Skeletal muscle satellite cell (primary cell): ENCODE data around the gene KCNJ12.
"Not testable (repeated sequence)": the region's sequence is repeated elsewhere in the genome, so short reads cannot be mapped to it uniquely, and the experiment has no call there.

Source experiments
- H3K27me3 ChIP-seq: 2 replicates; pipeline ENCODE4 v1.7.0; 2013; ENCODE audit warnings: low read length; ENCODE audit not compliant: control insufficient read depth, insufficient read depth
- H3K36me3 ChIP-seq: 2 replicates; pipeline ENCODE4 v1.7.0; 2013; ENCODE audit warnings: mild to moderate bottlenecking, control low read depth, low read length; ENCODE audit not compliant: insufficient read depth
- H3K4me1 ChIP-seq: 2 replicates; pipeline ENCODE4 v1.7.0; 2013; ENCODE audit warnings: low read length; ENCODE audit not compliant: control insufficient read depth, insufficient read depth
- H3K4me2 ChIP-seq: 2 replicates; pipeline ENCODE4 v1.7.0; 2013; ENCODE audit warnings: mild to moderate bottlenecking, low read length
- H3K4me3 ChIP-seq: 2 replicates; pipeline ENCODE4 v1.7.0; 2013; ENCODE audit warnings: low read length
- H3K9ac ChIP-seq: 2 replicates; pipeline ENCODE4 v1.7.0; 2013; ENCODE audit warnings: mild to moderate bottlenecking, low read depth, low read length, moderate library complexity
- H3K9me3 ChIP-seq: replicated peaks from 2 replicates; pipeline ENCODE4 v1.7.0; 2013; ENCODE audit warnings: mild to moderate bottlenecking, control low read depth, low read length

Gene KCNJ12

DNA sequence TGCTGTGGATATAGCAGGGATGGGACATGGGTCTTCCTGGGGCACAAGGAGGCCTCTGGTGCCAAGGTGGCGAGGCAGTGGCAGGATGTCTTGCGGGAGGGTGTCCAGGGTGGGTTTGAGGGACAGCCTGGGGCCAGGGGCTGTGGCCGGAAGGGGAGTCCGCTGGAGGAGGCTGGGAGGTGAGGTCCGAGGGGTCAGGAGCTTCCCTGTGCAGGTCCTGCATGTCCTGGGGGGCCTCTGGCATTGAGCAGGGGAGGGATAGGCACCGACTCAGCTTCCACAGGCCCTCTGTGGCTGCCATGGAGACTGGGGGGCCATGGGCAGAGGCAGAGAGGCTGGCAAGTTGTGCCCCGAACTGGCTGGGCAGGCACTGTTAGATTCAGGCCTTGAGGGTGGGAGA, 38.5 kb downstream of the KCNJ12 start:
- H3K9me3 ChIP-seq, H3K4me3 ChIP-seq, H3K4me1 ChIP-seq, H3K4me2 ChIP-seq, H3K9ac ChIP-seq, H3K36me3 ChIP-seq, H3K27me3 ChIP-seq: not testable (repeated sequence)

DNA sequence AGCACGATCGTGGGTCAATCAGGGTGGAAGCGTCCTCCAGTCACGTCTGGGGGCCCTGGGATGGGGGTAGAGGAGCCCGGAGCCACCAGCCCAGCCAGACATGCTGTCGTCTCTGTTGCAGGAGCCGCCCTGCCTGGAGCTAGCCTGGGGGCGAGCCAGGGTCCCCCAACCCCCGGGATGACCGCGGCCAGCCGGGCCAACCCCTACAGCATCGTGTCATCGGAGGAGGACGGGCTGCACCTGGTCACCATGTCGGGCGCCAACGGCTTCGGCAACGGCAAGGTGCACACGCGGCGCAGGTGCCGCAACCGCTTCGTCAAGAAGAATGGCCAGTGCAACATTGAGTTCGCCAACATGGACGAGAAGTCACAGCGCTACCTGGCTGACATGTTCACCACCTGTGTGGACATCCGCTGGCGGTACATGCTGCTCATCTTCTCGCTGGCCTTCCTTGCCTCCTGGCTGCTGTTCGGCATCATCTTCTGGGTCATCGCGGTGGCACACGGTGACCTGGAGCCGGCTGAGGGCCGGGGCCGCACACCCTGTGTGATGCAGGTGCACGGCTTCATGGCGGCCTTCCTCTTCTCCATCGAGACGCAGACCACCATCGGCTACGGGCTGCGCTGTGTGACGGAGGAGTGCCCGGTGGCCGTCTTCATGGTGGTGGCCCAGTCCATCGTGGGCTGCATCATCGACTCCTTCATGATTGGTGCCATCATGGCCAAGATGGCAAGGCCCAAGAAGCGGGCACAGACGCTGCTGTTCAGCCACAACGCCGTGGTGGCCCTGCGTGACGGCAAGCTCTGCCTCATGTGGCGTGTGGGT, 39.2 kb downstream of the KCNJ12 start:
- H3K27me3 ChIP-seq, H3K36me3 ChIP-seq, H3K4me1 ChIP-seq, H3K9me3 ChIP-seq, H3K4me2 ChIP-seq, H3K4me3 ChIP-seq, H3K9ac ChIP-seq: not testable (repeated sequence)

DNA sequence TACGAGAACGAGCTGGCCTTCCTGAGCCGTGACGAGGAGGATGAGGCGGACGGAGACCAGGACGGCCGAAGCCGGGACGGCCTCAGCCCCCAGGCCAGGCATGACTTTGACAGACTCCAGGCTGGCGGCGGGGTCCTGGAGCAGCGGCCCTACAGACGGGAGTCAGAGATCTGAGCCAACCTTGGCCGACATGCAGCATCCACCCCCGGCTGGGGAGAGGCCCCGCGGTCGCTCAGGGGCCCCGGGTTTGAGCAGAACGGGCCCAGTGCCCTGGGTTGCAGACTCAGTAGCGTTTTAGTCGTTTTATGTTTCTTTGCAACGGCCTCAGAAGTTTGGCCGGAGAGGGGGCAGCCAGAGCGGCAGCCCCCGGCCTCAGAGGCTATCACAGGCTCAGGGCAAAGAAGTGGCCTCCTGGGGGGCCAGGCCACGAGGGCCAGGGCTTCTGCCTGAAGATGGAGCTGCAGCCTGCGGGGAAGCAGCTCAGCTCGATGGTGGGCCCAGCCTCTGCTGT, 40.4 kb downstream of the KCNJ12 start:
- H3K4me3 ChIP-seq, H3K4me1 ChIP-seq, H3K27me3 ChIP-seq, H3K4me2 ChIP-seq, H3K9me3 ChIP-seq, H3K36me3 ChIP-seq, H3K9ac ChIP-seq: not testable (repeated sequence)

DNA sequence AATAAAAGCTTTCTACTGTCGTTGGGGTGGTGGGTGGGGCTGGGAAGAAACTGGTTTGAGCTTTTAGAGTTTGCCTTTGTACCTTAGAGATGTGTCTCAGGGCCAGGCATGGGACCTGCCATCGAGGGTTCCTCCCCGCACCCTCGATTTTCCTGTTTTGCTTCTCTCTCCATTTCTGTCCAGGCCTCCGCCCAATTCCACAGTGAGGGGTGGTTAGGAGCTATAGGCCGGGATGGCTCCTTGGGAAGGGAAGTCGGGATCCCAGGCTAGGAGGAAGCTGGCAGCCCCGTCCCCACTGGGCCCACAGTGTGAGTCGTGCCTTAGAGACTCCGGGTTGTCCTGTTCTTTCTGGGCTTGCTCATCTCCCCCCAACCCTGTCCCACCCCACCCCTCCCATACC, 41.2 kb downstream of the KCNJ12 start:
- not testable (repeated sequence) for H3K4me3 ChIP-seq, H3K4me2 ChIP-seq, H3K4me1 ChIP-seq, H3K36me3 ChIP-seq, H3K27me3 ChIP-seq, H3K9me3 ChIP-seq, H3K9ac ChIP-seq

DNA sequence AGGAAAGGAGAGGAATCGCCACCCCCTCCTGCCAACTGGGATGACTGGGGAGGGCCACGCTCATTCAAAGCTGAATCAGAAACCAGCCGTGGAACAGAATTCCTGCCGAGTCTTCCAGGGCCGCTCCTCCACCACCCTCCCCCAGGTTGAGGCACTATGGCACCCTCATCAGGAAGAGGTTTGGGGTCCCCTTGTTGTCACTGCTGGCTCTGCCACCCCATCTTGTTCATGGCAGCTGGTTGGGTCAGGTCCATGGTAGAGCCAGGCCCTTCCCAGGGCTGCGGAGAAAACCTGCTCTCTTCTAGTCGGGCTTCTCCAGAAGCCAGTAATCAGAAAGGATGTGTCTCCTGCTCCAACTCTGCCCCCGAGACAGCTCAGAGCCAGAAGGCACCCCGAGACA, 41.8 kb downstream of the KCNJ12 start:
- no peaks in the 10 kb centered on the region for H3K27me3 ChIP-seq
- no peak overlapping the region for H3K9ac ChIP-seq
- no peak overlapping the region for H3K4me3 ChIP-seq
- H3K4me2 ChIP-seq: no peak overlapping the region
- H3K9me3 ChIP-seq: no peaks in the 10 kb centered on the region
- no peaks in the 10 kb centered on the region for H3K4me1 ChIP-seq
- no peaks in the 10 kb centered on the region for H3K36me3 ChIP-seq

DNA sequence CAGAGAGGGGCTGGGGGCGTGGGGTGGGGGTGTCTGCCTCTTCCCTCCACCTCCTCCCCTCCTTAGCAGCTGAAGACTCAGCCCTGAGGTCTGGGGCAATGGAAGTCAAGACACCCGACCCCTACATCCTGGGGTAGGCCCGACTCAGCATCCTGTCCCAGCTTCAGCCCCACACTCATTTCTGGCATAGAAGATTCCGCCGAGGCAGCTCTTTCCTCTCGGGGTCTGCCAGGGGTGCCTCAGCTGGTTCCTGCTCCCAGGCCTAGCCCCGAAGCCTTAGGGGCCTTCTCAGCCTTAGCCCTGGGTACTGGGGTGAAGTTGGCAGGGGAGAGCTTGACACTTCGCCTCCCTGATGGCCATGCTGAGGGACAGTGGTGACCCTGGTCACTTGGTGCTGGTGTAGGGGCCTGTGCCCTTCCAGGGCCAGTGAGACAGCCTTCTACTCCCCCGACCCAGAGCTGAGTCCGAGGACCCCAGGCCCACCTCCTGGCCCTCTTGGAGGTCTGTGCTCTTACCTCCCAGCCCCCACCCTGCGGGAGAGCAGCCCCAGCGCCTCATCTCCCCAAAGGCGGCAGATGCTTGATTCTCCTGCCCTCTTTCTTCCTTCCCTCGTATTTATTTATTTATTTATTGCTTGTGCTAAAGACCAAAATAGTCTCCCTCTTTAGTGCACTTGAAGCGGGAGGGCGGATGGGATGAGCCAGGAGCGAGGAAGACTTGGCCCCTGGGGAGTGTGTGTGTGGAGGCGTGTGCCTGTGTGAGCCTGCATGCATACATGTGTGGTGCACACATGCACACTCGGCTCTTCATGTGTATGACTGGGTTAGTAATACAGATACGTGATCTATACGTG, 42.5 kb downstream of the KCNJ12 start:
- Histone ChIP-seq H3K9ac (no peak overlapping the region), H3K4me2 (no peak overlapping the region), H3K4me1 (no peaks in the 10 kb centered on the region), H3K27me3 (no peaks in the 10 kb centered on the region), H3K4me3 (no peak overlapping the region), H3K9me3 (no peaks in the 10 kb centered on the region), H3K36me3 (no peaks in the 10 kb centered on the region)

DNA sequence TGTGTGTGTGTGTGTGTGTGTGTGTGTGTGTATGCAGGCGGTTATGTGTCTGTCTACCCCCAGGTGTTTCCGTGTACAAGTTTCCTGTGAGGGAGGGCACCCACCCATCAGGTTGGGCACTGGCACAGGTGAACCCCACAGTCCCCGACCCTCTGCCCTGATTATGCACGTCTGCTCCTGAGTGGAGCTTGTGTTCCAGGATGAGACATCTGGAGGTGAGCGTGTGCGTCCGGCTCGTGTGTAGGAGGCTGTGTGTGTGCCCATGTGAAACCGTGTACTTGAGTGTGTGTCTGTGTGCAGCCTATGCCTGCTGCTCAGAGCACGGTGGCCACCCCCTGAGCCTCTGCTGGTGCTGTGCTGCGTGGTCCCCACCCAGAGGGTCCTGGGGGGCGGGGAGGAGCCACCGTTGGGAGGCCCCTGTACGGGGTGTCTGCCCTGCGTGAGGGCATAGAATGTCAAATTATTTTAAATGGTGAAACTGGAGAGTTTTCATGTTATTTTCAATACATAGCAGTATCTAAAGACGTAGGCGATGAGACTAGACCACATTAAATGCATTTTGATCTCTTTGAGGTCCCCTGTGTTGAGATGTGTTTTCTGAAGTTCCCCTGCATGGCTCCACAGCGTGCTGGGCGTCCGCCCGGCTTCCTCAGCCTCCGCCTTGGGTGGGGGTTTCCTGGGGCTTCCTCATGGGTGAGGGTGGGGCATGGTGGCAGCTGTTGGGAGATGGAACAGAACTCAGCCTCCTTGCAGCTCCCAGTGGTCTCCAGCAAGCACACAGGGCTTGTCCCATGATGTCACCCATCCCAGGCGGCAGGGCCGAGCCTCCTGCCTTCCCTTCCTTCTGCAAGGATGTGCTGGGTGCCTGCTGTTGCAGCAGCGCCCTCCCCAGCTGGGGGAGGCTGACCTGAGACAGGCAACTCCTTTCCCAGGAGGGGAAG, 43.4 kb downstream of the KCNJ12 start:
- Histone ChIP-seq H3K9me3 (no peaks in the 10 kb centered on the region), H3K4me1 (no peaks in the 10 kb centered on the region), H3K4me2 (no peak overlapping the region), H3K9ac (no peak overlapping the region), H3K36me3 (no peaks in the 10 kb centered on the region), H3K4me3 (no peak overlapping the region), H3K27me3 (no peaks in the 10 kb centered on the region)

DNA sequence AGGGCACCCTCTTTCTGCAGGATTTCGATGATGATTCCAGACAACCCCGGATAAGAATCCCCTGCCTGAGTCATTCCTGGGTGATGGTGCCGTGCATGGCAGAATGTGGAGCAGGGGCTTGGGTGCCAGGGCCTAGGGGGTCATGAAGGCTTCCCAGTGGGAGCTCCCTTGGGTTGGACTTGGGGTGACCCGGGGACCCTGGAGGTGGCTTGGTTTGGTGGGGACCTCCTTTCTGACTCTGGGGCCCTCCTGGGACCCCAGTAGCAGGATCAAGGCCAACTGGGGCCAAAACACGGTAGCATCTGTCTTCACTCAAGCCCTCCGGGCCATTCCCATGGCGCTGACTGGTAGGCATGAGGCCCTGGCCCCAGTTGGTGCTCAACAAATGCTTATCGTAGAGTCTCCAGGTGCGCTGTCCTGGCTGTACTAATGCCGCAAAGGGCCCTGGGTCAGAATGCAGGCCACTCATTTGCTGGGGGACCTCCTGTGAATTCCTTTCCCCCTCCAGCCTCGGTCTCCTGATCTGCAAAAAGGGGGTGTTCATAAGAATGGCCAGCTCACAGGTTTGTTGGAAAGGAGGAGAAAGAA, 44.4 kb downstream of the KCNJ12 start:
- H3K9me3 ChIP-seq, H3K4me3 ChIP-seq, H3K4me2 ChIP-seq, H3K36me3 ChIP-seq, H3K4me1 ChIP-seq, H3K27me3 ChIP-seq, H3K9ac ChIP-seq: not testable (repeated sequence)

DNA sequence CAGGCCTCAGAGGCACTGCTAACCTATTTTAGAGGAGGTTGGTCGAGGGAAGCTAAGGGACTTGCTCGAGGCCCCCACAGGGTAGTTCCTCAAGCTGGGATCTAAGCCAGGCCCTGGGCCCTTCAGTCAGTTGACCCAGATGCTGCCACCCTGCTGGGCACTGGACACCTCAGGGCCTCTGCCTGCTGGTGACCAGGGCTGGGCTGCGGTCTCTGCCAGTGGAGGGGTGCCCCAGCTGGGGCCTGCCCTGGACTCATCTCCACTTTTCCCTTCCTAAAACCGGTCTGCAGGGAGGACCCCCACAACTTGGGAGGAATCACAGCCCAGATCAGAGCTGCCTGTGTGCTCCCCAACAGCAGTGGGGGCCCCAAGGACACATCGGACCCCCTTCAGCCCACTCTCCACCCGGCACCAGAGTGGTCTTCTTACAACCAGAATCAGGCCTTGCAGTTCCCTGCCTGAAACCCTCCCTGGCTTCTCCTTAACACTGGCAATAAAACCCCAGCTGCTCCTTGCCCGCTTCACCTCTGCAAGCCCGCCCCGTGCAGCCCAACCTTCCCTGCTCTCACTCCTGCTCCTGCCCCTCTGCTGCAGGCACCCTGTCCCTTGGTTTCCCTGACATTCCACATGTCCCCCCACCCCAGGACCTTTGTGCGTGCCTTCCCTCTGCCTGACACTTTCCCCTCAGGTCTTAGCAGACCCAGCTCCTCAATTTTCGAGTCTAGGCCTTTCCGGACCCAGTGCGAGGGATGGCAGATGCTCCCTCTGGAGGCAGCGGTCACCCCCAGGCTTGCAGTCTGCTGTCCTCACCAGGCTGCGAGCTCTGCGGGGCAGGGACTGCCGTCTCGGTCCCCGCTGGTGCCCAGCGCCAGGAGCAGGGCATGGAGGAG, 45.5 kb downstream of the KCNJ12 start:
- H3K9ac ChIP-seq, H3K4me2 ChIP-seq, H3K4me3 ChIP-seq, H3K36me3 ChIP-seq, H3K27me3 ChIP-seq, H3K4me1 ChIP-seq, H3K9me3 ChIP-seq: not testable (repeated sequence)

DNA sequence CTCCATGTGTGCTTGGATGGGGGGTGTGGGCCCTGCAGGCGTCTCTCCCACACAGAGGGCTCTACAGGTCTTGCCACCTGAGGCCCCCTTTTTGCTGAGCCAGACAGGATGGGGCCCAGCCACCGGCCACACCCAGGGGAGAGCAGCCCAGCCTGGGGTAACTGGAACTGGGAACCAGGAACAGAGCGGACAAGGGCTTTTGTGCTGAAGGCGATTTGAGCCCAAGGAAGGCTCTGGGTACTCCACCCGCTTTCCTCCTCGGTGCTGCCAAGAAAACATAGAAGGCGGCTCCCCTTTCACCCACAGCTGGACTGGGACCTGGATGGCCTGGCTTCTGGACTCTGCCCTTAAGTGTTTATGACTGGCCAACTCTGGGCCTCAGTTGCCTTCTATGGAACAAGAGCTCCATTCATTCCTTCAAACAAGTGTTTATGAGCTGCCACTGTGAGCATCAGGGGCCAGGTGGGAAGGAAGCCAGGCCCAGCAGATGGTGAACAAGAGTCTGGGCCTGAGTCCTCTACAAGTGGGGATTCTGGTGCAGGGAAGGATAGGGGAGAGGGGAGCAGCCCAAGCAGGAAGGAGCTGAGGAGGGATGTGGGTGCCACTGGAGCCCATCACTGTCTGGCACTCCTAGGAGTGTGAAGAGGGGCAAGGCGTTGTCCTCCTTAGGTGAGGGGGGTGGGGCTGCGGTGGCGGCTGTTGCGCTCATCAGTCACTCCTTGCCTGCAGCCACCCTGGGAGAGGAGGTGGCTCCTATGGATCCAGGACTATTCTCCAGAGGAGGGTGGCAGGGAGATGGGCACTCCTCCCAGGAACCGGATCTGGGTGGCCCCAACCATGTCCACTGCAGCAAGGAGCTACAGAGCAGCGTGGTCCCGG, 46.4 kb downstream of the KCNJ12 start:
- H3K9me3 ChIP-seq, H3K9ac ChIP-seq, H3K4me3 ChIP-seq, H3K27me3 ChIP-seq, H3K4me2 ChIP-seq, H3K36me3 ChIP-seq, H3K4me1 ChIP-seq: not testable (repeated sequence)
